Right lobe of liver (tissue), 6 donors: ENCODE results near the gene NTM. TPM values are rescaled to one million over a fixed set of nuclear protein-coding genes. Genes with fewer than 3 reads are reported as not detected.
A peak's percentile ranks its signal among the peaks of the same experiment; 100 is the strongest.

Experiments used
- ATAC-seq, 4 donors: fragments of 200-7000 bp; cut with Tn5 transposase; one replicate each; pipeline ENCODE4 v1.9.1; 2020; ENCODE audit warnings: mild to moderate bottlenecking in 4 of 4, moderate library complexity in 4 of 4
- DNase-seq, 3 donors: peaks; one replicate each; pipeline ENCODE4 v3.0.0-alpha.2; 2020
- H3K27ac ChIP-seq, 3 donors: fragments of 200-600 bp; one replicate each; pipeline ENCODE4 v1.8.0; 2022
- H3K27me3 ChIP-seq, 2 donors: fragments of 200-600 bp; one replicate each; pipeline ENCODE4 v1.8.0; 2022
- H3K36me3 ChIP-seq, 4 donors: fragments of 200-600 bp; sonication (generic) in 1 of 4; one replicate each; pipeline versions ENCODE4 v1.5.1 to v1.8.0; 2017 to 2022; ENCODE audit warnings: control low read depth in 1 of 4
- H3K4me1 ChIP-seq, 4 donors: fragments of 200-600 bp; sonication (generic) in 1 of 4; one replicate each; pipeline versions ENCODE4 v1.5.1 to v1.8.0; 2017 to 2022; ENCODE audit warnings: control low read depth in 1 of 4
- H3K4me3 ChIP-seq, 3 donors: fragments of 200-600 bp; one replicate each; pipeline ENCODE4 v1.8.0; 2022
- H3K9me3 ChIP-seq, 4 donors: fragments of 200-600 bp; sonication (generic) in 1 of 4; one replicate each; pipeline versions ENCODE4 v1.5.1 to v1.8.0; 2017 to 2022; ENCODE audit warnings: control low read depth in 1 of 4
- CTCF ChIP-seq, 4 donors: fragments of 200-600 bp in 3 of 4; fragments of 450-650 bp in 1 of 4; IDR thresholded peaks; one replicate each; pipeline versions ENCODE4 v1.5.1 to v1.8.0; 2016 to 2022; ENCODE audit warnings: antibody characterized with exemption in 4 of 4, mild to moderate bottlenecking in 2 of 4
- POLR2A ChIP-seq: fragments of 450-650 bp; IDR thresholded peaks from one replicate; pipeline ENCODE4 v1.6.1; 2017; ENCODE audit warnings: antibody characterized with exemption, mild to moderate bottlenecking
- WGBS: methylation state at CpG from one replicate; pipeline ENCODE4 v1.1.6; 2018; ENCODE audit warnings: low coverage, low lambda C conversion rate; ENCODE audit not compliant: insufficient coverage; ENCODE audit errors: missing lambda C conversion rate; 5-methylcytosine and 5-hydroxymethylcytosine counted together
- intact Hi-C, 2 donors: fragments of 100-400 bp; cut with DNase I; formaldehyde crosslinking; loops; one replicate each; pipeline versions ENCODE4 v1.11.2 to v1.14.1; 2022
- total RNA-seq, 6 experiments: library from RNA; depleted of rRNA in 2 of 6; stranded (reverse); fragments of >200 nt in 2 of 6; fragmentation: NEBNext Ultra II Directional in 3 of 6; extraction: Animal tissue kit (Norgen Biotek cat#: 25700) in 3 of 6; gene quantifications; one replicate each; pipeline versions ENCODE4 v1.1.0 to v1.2.4, GENCODE V29; 2016 to 2023
- donor health status: DM: no; HTN: yes; CAD: no.
- donor health status: DM: no; HTN: no; CAD: no.
- donor health status: DM: no; HTN: no; CAD: no.
- donor health status: DM: no; HTN: yes; CAD: no.
- donor health status: DM: no; HTN: yes; CAD: no.

NTM gene
- total RNA-seq, 6 experiments from 2014 or later, result 0.35 TPM; not detected in 5

DNA sequence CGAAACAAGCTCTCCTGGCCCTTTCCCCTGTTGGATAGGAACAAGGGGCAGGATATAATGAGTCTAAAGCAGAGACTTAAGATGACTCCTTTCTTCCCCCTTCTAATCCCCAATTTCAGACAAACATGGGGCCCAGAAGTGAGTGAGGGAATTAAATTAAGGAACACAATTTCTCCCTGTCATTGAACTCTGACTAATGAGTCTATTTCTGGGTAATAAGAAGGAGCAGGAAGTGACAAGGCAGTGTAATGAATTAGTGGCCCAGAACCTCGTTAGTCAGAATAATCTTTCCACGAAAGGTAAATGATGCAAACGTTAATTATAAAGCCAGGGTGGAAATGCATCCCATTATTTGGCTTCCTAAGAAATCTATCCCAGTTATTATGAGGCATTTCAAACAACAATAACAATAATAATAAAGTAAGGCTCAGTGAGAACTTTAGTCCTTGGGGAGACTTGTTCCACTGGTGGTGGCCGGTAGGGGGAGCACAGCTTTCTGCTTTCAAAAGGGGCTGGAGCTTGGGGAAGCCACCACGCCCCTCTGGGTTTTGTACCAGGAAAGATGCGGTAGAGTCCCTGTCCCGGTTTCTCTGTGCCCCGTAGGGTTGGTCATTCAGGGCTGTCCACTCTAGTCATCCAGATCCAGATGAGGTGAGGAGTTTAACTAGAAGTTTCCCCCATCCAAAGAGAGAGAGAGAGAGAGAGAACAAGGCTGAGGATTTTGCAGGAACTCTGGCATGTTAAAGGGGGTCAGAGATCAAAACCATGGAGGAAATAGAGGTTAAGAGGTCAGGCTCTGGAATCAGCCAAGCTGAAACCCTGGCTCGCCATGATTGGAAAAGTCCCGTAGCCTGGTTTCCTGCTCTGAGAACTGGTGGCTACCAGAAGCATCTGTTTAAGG lies 298.3 kb downstream of the NTM start:
- no peaks in the 10 kb centered on the region for H3K4me1 ChIP-seq
- TF ChIP-seq POLR2A (no peak), CTCF (IDR thresholded peaks at IDR 0.05) (peak; percentile 17 to 63 (median 61))
- DNase-seq, result peak in 1 of 3 donors; percentile 55
- peak; percentile 59 to 74 (median 70) for ATAC-seq
- intact Hi-C loops, result no loop called here
- no peaks in the 10 kb centered on the region for H3K27me3 ChIP-seq
- H3K36me3 ChIP-seq, result no peaks in the 10 kb centered on the region
- no peak overlapping the region for H3K27ac ChIP-seq
- H3K9me3 ChIP-seq, result no peaks in the 10 kb centered on the region
- H3K4me3 ChIP-seq, result no peak overlapping the region
- WGBS, result 19% methylated on average over 7 of the region's 11 CpGs

DNA sequence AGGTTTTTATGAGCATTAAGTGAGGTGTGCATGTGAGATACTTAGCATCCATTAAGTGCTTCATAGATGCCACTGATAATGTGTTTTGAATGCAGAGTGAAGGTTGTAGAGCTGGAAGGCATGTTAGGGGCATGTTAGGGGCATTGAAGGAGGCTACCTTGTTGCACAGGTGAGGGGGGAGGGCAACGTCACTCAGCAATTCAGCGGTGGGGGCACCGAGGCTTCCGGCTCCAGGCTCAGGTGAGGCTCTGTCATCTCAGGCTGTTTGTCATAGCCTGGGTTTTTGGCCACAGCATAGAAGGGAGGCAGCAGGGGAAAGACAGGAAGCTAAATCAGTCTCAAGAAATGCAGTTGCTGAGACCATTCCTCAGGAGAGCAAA lies 299.0 kb downstream of the NTM start:
- Histone ChIP-seq H3K4me1 (no peaks in the 10 kb centered on the region), H3K27ac (no peak overlapping the region), H3K4me3 (no peak overlapping the region), H3K9me3 (no peaks in the 10 kb centered on the region), H3K36me3 (no peaks in the 10 kb centered on the region), H3K27me3 (no peaks in the 10 kb centered on the region)
- 33% methylated on average over 3 of the region's 4 CpGs for WGBS
- intact Hi-C loops, result no loop called here
- no peak for DNase-seq
- TF ChIP-seq POLR2A, result no peak
- TF ChIP-seq CTCF (IDR thresholded peaks at IDR 0.05), result no peak
- no peak for ATAC-seq

GRCh38 chr11:131670876-131671275 lies 300.5 kb downstream of the NTM start:
- Histone ChIP-seq H3K27ac (no peak overlapping the region), H3K9me3 (no peaks in the 10 kb centered on the region), H3K36me3 (no peaks in the 10 kb centered on the region), H3K4me3 (no peak overlapping the region), H3K27me3 (no peaks in the 10 kb centered on the region), H3K4me1 (no peaks in the 10 kb centered on the region)
- DNase-seq (no peak), ATAC-seq (no peak)
- TF ChIP-seq CTCF (IDR thresholded peaks at IDR 0.05) (no peak), POLR2A (no peak)
- intact Hi-C loops, result loop anchor here in 1 of 2 donors (10.0 kb wide), 2 partner anchors 606 to 746 kb away; no protein-coding TSS in a partner anchor
- 38% methylated on average over 3 of the region's 3 CpGs for WGBS

- DNase-seq, result no peak
Observed at GRCh38 chr11:131671320-131671719, 300.9 kb downstream of the NTM start.

More at GRCh38 chr11:131671320-131671719, 300.9 kb downstream of the NTM start:
- Histone ChIP-seq H3K4me1 (no peaks in the 10 kb centered on the region), H3K36me3 (no peaks in the 10 kb centered on the region), H3K4me3 (no peak overlapping the region), H3K27me3 (no peaks in the 10 kb centered on the region), H3K27ac (no peak overlapping the region), H3K9me3 (no peaks in the 10 kb centered on the region)
- ATAC-seq, result no peak
- 74% methylated on average over 5 of the region's 8 CpGs for WGBS
- TF ChIP-seq POLR2A (no peak), CTCF (IDR thresholded peaks at IDR 0.05) (no peak)
- intact Hi-C loops, result loop anchor here in 1 of 2 donors (10.0 kb wide), 2 partner anchors 607 to 747 kb away; no protein-coding TSS in a partner anchor
